Activated CD8-positive, alpha-beta memory T cell treated with anti-CD3 and anti-CD28 coated beads for 24 hours (primary cell): ENCODE measurements around the gene DPY30.
"Not testable (repeated sequence)": the region's sequence is repeated elsewhere in the genome, so short reads cannot be mapped to it uniquely, and the experiment has no call there.

Experiments used
- DNase-seq: peaks from one replicate; pipeline ENCODE4 v3.0.0-alpha.2; 2020

The DPY30 gene

GRCh38 chr2:32039447-32040219 is at the start of gene DPY30:
Gene DPY30 (minus strand): TSS chr2:32039805. CDS start chr2:32039456, 349 bp downstream.
- DNase-seq: peak; percentile 94

GRCh38 chr2:32074134-32074506 is 34.5 kb upstream of the DPY30 start:
- DNase-seq: no peak

- no peak for DNase-seq
Observed at GRCh38 chr2:32067549-32067948, 27.9 kb upstream of the DPY30 start.

GRCh38 chr2:32064713-32065112 is 25.1 kb upstream of the DPY30 start:
- no peak for DNase-seq

GRCh38 chr2:32064021-32064601 is 24.5 kb upstream of the DPY30 start:
- no peak for DNase-seq

- peak; percentile 97 for DNase-seq
Observed at GRCh38 chr2:32063310-32064020, 23.9 kb upstream of the DPY30 start, which contains the start of gene SPAST. Gene SPAST (plus strand): TSS chr2:32063556. CDS start chr2:32063832, 276 bp downstream.

GRCh38 chr2:32061973-32062861 is 22.6 kb upstream of the DPY30 start:
- no peak for DNase-seq

GRCh38 chr2:32061430-32061829 is 21.8 kb upstream of the DPY30 start:
- no peak for DNase-seq

- no peak for DNase-seq
Observed at GRCh38 chr2:32060266-32060665, 20.7 kb upstream of the DPY30 start.

GRCh38 chr2:32058130-32058529 is 18.5 kb upstream of the DPY30 start:
- no peak for DNase-seq

GRCh38 chr2:32054583-32054982 is 15.0 kb upstream of the DPY30 start:
- not testable (repeated sequence) for DNase-seq

GRCh38 chr2:32051836-32052439 is 12.3 kb upstream of the DPY30 start:
- DNase-seq: no peak

GRCh38 chr2:32043561-32043960 is 4.0 kb upstream of the DPY30 start:
- no peak for DNase-seq

- peak; percentile 19 for DNase-seq
Observed at GRCh38 chr2:32034198-32034887, 5.3 kb downstream of the DPY30 start.

GRCh38 chr2:32018789-32019482 is 20.7 kb downstream of the DPY30 start:
- not testable (repeated sequence) for DNase-seq

- no peak for DNase-seq
Observed at GRCh38 chr2:32012872-32013271, 26.7 kb downstream of the DPY30 start.

- no peak for DNase-seq
Observed at GRCh38 chr2:32011485-32011960, 28.1 kb downstream of the DPY30 start.

GRCh38 chr2:32010670-32011484 is 28.7 kb downstream of the DPY30 start, which contains the start of gene MEMO1:
Gene MEMO1 (minus strand): TSS chr2:32011008. CDS start chr2:32010247, 761 bp downstream.
- peak; percentile 97 for DNase-seq

GRCh38 chr2:32010280-32010669 is 29.3 kb downstream of the DPY30 start:
- DNase-seq: peak; percentile 87
